GM15510 (cell line): Measurements from ENCODE around the gene PACS2.

Source experiments
- POLR2A ChIP-seq: IDR thresholded peaks from 3 replicates; pipeline ENCODE4 v1.6.1; 2011; ENCODE audit warnings: borderline replicate concordance; ENCODE audit not compliant: insufficient read length; ENCODE audit errors: extremely low read depth

Gene PACS2

DNA sequence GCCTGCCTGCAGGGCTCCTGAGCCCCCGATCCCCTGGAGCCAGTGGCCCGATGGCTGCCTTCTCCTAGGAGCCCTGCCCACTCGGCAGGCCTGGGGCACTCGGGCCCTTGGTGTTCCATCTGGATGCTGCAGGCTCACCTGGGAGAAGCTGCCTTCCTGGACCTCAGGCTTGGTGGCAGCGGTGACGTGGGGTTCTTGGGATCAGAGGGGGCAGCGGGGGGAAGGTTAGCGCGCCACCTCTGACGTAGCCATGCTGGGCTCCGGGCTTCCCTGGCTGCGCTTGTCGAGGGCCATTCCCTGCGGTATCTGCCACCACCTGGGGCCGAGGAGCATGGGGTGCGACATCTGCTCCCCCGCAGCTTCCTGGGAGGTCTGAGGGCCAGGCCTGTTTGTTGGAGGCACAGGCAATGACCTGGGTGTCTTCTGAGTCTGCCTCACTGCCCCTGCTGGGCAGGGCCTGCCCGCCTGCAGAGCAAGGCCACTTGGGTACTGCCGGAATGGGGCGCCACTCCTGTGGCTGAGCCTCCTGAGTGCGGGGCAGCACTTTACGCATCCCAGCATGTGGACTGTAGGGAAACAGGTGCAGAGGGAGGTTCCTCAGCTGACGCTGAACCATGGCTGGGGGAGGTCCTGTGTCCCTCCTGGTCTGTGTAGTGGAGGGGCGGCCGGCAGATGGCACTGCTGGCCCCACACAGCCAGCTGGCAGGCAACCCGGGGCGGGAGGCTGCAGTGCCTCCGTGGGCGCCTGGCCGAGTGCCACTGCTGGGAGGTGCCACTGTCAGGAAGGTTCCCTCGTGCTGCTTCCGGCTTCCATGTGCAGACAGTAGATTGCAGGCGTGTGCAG, 125.4 kb downstream of the PACS2 start:
- no peak for TF ChIP-seq POLR2A

DNA sequence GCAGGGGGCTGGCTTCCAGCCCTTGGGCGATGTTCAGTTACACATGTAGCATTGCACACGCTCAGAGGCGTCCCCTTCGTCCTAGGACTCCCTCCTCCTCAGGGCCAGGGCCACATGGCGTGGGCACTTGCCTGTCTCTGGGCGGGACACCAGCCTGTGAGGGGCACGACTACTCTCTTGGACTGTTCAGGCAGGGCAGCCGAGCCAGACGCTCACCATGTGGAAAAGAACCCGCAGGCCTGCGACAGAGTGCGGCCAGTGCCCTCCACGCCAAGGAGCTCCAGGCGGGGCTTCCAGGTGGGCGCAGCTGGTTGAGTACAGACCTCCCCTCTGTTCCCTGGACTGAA, 126.0 kb downstream of the PACS2 start:
- TF ChIP-seq POLR2A, result no peak

DNA sequence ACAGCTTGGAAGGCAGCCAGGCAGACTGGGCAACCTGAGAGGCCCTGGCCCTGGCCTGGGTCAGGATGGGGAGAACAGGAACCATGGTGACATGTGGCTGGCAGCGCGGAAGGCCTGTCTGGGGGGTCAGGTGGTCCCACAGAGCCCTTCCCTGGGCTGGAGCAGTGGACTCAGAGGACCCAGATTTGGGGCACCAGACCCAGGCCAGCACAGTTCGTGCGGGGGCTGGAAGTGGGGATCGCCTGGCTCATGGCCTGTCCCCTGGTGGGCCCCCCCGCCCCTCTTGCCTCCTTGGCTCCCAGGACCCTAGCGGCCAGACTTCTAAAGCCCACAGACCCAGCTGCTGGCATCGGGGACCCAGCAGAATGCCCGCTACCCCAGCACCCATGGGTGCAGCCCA, 126.4 kb downstream of the PACS2 start:
- TF ChIP-seq POLR2A, result no peak

DNA sequence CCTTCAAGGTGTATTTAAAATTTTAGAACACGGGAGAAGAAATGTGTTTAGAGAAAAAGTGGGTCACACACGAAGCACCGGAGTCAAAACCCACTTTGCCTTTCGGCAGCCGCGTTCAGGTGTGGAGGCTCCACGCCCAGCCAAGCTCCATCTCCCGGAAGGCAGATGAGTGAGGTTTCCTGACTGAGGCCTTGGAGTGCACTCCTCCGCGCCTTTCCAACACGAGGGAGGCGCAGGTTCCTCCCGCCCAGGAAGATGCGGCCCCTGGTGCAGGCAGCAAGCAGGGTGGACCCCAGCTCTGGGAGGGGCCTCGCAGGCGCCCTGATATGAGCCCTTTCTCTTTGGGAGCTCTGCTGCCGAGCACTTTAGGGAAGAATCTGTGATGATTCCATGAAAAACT, 127.6 kb downstream of the PACS2 start:
- TF ChIP-seq POLR2A, result no peak

DNA sequence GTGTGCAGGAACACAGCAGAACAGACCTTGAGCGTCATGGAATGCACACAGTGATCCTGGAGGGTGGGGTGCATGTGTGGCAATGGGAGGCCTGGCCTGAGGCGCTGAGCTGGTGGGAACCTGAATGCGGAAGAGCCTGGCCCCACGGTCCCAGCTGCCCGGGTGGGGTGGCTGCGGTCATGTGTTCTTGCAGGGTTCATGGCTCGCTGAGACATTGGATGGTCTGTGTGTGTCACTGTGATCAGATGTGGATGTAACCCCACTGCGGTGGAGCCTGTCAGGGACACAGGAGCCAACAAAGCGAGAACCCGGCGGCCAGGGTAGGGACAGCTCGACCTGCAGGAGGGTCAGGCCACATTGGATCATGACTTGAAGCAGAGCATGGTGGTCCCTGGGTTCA, 128.3 kb downstream of the PACS2 start:
- no peak for TF ChIP-seq POLR2A

DNA sequence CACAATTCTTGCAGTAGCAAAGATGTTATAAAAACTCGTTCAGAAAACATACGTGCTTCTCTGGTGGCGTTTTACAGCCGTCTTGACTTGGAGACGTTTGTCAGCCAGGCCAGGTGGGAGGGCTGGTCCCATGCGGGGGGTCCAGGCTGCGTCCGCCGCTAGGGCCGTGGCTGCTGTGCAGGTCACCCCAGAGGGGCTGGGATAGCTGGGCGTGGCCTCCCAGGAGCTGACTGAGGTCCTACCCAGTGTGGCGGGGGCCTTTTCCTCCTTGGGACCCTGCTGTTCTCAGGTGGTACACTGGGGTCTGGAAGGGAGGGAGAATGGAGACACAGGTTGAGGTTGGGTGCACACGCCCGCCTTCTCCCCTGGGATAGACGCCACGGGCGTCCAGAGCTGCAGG, 130.3 kb downstream of the PACS2 start:
- TF ChIP-seq POLR2A, result no peak

DNA sequence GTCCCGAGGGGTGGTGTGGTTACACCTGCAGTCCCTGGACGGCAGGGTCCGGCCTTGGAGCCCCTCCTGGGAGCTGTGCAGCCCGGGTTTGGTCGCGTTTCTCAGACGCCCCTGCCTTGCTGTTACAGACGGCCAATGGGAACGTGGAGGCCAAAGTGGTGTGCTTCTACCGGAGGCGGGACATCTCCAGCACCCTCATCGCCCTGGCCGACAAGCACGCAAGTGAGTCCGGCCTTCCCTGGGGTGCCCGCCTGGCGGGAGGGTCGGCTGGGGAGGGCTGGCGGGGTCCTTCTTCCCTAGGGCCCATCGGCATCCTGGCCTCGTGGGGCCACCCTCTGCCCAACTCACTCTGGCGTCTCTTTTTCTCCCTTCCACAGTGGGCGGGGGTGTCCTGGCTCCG, 130.7 kb downstream of the PACS2 start:
- TF ChIP-seq POLR2A, result no peak

DNA sequence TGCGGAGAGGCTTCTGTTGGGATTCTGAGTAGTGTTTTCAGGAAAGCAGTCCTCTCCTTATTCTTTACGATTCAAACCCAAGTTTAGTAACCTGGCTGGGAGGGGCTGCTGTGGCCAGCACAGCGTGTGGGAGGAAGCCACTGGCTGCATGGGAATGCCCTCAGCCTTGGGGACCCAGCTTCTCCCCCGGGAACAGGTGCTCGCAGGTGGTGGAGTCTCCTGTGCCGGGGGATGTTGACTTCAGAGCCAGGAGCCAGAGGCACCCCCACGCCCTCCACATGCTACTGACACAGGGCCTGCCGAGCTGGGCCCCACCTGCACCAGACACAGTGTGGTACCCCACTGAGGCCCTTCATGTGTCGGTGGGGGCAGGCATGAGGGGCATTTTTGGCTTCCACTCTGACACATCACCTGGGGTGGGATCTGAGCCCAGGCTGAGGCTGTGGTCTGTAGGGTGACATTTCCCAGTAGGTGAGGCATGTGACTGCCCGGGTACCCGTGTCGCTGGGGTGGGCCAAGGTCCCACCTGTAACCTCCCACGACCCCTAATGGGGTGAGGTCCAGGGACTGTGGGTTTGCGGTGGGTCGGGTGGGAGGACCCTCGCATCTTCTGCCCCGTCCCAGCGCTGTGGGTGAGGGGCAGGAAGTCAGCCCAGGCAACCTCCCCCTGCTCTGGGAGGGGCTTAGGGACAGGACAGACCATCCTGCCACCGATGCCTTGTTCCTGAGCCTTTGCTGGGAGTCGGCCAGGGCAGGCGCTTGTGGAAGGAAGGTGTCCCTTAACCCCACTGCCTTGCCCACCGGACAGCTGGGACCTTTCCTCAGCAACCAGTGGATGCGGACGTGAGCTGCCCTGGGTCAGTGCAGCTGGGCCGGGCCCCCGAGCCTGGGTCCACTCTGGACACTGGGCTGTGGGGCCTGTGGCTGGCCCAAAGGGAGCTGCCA, 131.6 kb downstream of the PACS2 start:
- TF ChIP-seq POLR2A, result no peak

DNA sequence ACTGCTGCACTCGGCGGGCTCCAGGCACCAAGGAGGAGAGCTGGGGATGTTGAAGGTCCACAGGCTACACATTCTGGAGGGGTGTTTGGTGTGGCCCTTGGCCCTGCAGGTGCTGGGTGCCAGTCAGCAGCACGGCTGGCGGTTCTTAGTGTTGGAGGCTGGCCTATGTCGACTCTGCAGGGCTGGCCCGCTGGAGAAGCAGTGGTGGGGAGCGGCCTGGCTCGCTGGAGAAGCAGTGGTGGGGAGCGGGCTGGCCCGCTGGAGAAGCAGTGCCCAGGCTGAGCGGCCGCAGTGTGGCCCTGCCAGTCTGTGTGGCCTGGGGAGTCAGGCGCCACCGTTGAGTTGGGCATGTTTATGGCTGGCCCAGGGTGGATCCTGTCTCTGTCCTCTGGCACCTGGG, 132.4 kb downstream of the PACS2 start:
- TF ChIP-seq POLR2A, result no peak
